CD4-positive, alpha-beta T cell treated with Interleukin-17A for 4 hours (primary cell): ENCODE data around the gene PER2.
A peak's percentile ranks its signal among the peaks of the same experiment; 100 is the strongest.

Experiments used
- DNase-seq: peaks from one replicate; pipeline ENCODE4 v3.0.0-alpha.2; 2020; ENCODE audit warnings: mixed read lengths

PER2 gene

DNA sequence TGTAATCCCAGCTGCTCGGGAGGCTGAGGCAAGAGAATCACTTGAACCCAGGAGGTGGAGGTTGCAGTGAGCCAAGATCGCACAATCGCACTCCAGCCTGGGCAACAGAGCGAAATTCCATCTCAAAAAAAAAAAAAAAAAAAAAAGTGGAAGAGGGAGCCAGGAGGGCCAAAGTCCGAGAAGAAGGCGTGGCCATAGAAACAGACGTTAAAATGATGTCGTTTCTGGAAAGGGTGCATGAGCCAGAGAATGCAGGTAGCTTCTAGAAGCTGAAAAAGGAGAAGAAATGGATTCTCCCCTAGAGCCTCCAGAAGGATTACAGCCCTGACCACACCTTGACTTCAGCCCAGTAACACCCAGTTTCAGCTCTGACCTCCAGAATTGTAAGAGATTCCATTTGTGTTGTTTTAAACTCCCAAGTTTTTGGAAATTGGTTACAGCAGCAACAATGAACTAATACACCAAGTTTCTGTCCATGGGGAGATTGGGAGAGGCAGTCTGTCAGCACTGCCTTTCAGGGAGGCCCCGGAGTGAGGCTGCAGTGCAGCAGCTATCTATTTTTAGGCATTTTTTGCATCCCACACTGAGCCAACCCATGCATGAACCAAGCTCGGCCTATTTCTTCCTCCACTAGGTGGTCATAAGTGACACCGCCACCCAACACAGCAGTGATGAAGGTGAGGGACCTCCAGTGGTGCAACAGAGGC is 17.7 kb upstream of the PER2 start:
- no peak for DNase-seq

DNA sequence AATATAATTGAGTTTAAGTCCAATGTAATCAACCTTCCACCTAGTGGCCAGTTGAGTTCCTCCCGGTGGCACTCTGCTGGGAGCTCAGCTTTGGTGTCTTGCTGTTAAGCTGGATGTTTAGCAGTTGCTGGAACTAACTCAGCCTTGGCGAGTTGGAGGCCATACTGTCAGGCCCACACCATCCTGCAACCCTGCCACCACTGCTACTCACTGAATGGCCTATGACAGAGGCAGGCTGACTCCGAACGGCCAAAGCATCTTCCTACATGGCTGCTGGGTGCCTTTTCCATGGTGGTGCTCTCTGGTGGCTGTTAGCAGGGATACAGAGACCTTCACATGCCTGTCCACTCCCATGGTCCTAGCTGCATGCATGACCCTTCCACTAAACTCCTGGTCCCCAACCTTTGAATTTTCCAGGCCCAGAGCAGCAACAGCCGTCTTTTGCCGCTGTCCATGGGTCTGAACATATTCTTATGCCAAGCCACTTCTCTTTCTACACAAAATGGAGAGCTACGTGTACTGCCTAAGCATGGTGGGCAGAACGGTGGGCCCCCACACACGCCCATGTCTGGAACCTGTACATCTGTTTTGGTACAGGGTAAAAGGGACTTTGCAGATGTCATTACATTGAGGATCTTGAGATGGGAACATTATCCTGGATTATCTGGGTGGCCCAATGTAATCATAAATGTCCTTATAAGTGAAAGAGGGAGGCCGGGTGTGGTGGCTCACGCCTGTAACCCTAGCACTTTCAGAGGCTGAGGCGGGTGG is 16.9 kb upstream of the PER2 start:
- DNase-seq: no peak

DNA sequence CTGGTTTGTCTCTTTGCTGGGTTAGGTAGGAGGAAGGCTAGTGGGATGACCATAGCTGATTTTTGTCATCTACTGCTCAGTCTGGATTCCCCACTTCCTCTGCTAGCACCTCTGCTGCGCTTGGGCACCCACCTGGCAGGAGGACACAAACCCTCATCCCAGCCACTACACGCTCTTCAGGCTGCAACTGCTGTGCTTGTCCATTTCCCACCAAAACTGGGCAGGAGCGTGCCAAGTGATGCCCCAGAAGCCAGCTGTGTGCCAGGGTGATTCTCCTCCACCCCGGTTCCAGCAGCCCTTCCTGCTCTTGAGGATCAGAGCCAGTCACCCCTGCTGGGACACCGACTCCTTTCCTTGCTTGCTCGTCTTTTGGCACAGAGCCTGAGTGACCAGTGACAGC is 15.7 kb upstream of the PER2 start:
- no peak for DNase-seq

DNA sequence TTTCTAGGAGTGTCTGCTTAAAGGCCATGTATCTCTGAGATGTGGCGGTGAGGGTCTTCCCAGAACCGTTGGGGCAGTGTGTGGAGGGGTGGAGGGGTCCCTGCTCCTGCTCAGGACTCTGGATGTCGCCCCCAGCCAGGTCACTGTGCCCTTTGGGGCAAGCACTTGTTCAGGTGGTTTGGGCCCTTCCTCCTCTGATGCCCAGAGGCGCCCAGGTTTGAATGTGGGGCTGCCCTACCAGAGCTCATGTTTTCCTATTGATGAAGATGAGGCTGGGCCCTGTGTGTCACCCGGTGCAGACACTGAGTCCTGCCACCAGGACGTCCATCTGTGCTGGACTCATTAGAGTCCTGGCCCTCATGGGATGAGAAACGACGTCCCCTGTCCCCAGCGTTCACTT is 14.3 kb upstream of the PER2 start:
- no peak for DNase-seq

DNA sequence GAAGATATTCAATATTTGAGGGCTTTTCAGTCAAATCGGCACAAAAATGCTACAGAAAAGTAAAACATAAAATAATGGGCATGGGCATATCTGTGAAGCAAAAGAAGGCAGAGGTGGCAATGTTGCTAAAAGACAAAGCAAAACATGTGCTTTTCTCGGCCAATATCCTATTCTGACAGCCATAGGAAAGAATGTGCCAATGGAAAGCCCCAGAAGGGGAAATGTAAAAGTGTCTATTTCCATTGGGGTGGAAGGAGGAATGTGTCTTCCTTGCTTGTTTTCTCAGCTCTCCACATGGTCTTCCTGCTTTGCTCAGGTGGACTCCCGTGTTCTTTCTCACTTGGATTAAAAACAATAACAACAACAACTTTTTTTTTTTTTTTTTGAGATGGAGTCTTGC is 13.7 kb upstream of the PER2 start:
- DNase-seq: no peak

DNA sequence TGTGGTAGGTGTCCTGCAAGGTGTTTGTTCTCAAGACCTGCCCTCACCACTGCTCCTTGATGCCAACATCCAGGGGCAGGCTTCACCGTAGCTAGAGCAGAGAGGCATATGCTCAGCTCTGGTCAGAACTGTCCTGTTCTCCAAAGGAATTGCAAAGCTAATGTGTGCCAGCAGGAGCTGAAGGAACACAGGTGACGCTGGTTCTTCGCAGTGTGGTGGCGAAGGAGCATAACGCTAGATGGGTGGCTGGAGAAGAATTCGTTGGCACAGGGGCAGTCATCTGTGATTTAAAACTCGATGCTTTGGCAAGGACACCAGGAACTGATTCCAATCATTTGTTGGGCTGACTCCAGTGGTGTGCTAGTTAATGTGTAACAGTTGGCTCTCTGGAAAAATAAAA is 11.4 kb upstream of the PER2 start:
- no peak for DNase-seq

DNA sequence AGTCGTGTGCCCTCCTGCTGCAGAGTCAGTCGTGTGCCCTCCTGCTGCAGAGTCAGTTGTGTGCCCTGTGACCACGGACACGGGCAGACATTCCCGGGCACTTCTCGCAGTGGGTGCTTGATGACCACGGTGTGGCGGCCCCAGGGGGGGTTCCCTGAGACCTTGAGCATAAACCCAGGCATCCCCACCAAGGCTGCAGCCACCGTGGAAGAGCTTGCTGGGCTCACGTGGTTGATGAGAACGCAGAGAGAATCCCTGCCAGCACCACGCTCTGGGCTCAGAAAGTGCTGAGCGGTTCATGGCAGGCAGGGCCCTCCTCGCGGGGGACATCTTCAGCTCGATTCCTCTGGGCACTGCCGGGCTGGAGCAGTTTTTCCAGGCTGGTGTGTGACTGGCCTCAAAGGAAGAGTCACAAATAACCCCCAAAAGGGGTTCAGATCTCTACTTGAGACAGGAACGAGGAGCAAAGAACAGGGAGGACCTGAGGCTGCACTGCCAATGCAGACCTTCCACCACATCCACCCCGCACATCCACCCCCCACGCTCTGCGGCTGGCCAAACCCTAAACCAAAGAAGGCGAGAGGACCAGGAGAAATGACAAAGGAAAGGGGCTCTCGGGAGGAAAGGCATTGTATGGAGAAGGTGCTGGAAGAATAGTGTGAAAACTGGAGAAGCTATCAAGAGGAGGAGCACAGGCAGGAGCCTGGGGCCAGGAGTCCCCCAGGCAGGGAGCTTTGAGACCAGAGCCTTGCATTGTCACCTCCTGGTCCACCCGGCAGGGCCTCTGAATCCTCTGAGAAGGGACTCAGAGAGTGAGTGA is 8.4 kb upstream of the PER2 start:
- no peak for DNase-seq

DNA sequence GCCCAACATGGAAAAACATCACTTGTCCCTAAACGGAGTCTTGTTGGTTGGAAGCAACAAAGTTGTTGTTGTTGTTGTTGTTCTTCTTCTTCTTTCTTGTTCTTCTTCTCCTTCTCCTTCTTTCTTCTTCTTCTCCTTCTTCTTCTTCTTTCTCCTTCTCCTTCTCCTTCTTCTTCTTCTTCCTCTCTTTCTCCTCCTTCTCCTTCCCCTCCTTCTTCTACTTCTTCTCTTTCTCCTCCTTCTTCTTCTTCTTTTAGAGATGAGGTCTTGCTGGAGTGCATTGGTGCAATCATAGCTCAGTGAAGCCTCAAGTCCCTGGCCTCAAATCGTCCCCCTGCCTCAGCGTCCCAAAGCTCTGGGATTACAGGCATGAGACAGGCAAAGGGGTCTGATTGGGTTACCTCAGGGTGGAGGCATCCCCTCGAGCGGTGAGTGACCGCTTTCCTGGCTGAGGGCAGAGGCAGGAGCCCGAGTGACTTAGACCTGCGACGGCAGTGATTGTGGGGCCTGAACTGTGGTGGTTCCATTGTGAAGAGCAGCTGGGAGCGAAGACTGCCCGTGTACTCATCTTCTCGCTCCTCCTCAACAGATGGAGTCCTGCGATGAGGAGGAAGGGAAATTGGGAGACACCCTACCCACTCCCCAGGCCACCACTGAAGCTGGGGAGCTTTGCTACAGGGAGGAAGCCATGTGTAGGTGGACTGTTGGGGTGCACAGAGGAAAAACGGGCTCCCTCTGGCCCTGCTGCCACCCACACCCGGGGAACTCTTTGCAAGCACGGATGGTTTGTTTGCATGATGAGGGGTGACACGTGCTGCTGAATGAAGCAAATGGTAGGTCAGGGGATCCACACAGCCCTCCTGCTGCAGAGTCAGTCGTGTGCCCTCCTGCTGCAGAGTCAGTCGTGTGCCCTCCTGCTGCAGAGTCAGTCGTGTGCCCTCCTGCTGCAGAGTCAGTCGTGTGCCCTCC is 7.0 kb upstream of the PER2 start:
- DNase-seq: no peak

DNA sequence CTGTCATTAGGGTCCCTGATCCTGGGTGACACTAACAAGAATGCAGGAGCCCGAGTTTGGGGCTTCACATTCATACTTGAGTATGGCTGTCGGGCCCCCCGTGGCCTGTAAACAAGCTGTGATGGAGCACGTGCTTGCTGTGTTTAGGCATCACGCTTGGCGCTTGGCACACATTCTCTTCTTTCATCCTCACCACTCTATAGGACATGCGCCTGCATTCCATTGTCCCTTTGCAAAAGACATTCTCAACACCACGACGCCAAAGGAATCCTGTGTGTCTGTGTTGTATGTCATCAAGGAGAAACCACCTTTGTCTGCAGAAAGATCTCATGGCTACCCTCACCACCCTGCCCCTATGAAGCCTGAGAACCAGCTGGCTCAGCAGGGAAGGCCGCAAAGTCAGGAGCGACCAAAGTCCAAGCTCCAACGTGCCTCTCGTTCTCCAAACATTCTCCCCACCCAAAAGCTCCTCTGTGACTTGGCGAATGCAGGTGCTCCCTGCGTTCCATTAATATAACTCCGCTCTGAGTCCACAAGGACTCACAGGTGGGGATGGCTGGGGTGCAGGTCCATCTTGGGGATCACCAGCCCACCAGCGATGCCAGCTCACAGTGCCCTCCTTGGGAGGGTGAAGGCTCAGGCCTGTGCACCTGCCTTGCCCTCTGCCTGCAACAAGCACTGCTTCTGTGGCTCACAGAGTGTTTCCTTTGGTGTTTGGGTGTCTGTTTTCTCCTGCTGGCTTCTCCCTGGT is 6.2 kb upstream of the PER2 start:
- DNase-seq: no peak

DNA sequence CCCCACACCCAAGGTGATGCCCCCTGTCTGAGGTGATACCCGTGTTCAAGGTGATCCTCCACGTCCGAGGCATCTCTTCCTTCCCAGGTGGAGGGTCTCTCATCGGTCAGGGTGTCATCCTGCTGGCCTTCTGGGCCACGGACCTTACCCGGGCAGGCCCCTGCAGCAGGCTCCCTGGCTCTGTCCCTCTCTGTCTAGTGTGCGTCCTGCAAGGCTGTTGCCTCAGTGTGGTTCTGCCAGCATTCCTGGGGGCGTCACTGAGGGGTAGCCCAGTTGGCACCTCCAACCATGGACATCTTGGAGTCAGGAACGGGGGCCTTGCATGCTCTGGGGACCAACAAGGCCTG is 5.6 kb upstream of the PER2 start:
- DNase-seq: no peak

DNA sequence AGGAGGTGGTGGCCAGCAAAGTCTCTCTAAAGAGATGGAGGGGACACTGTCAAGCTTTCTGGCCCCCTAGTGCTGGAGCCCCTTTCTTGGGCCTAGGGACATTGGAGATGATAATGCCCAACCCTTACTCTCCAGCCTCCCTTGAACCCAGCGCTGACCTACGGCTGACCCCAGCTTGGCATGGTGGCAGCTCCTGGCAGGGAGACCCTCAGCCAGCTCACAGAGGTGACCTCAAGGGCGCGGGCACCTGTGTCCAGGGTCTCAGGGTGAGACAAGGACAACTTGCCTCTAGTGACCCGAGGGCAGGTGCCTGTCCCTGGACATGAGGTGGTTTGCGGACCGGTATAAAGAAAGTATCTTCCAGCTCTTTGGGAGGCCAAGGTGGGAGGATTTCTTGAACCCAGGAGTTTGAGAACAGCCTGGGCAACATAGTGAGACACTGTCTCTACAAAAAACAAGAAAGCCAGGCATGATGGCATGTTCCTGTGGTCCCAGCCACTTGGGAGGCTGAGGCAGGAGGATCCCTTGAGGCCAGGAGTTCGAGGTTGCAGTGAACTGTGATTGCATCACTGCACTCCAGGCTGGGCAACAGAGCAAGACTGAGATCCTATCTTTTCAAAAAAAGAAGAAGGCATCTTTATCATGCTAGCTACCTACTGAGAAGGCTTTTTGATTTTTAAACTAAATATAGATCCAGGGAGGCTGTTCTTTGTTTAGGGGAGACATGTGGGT is 3.3 kb upstream of the PER2 start:
- DNase-seq: no peak

DNA sequence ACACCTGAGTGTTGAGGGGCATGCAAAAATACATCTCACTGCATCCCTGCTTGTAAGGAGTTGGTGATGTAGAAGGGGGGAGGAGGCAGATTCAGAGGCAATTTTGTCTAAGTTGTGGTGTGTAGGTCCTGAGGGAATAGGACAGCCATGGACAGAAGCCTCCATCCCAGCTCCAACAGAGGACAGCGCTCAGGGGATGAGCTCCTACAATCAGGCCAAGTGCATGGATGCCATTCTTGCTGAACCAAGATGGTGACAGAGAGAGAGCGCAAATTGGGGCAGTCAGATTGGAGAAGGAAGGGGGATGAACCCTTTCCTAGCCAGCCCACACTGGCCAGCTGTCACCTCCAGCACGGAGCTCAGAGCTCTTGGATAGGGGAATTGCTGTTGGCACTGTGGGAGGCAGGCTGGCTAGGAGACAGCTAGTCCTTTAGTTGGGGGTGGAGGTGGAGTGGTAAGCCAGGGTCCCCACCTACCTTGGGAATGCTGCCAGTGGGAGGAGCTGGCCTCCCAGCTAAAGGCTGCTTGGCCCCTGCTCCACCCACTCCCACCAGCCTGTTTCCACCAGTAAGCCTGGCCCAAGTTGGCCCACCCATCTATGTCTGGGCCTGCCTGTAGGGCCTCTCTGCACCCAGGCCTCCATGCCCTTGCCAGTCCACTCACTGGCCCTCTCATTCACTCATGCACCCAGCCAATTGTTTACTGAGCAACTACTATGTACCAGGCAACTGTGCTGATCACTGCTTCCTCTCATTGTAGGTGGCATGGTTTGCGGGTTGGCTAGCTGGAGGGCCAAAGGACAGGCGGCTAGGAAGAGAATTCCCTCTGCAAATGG is 2.5 kb upstream of the PER2 start:
- DNase-seq: no peak

DNA sequence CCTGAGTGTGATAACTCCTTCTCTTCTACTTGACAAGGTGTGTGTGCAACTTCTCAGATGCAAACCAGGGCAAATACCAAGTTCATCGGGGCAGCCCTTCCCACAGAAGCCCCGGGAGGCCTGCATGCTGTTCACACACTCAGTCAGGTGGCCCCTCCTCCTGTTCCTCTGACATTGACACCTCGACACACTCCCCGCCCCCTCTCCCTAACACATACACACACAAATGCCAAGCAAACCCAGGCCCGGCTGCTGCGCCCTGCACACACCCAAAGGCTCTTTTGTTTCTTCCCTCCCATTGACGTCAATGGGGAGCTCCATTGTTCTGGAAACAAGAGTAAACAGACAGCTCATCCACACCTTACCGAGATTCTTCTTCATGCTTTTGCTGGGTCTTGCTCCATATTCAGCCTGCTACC is 1.7 kb upstream of the PER2 start:
- DNase-seq: peak; percentile 9

DNA sequence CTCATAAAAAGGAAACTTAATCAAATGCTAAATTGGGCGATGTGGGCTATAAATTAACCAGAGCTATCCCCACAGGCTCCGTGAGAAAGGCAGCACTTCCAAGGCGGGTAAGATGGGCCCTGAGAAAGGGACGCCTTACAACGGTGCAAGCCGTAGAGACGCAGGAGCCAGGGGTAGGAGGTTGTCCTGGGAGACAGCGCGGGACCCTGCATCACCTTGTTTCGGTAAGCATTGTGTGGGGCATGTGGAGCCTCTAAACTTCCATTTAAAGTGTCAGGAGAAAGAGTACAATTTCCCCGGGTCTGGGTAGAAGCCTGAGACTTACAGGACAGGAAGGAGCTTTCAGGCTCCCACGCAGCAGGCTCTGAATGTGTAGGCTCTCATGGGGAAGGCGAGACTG is 1.2 kb upstream of the PER2 start:
- no peak for DNase-seq

DNA sequence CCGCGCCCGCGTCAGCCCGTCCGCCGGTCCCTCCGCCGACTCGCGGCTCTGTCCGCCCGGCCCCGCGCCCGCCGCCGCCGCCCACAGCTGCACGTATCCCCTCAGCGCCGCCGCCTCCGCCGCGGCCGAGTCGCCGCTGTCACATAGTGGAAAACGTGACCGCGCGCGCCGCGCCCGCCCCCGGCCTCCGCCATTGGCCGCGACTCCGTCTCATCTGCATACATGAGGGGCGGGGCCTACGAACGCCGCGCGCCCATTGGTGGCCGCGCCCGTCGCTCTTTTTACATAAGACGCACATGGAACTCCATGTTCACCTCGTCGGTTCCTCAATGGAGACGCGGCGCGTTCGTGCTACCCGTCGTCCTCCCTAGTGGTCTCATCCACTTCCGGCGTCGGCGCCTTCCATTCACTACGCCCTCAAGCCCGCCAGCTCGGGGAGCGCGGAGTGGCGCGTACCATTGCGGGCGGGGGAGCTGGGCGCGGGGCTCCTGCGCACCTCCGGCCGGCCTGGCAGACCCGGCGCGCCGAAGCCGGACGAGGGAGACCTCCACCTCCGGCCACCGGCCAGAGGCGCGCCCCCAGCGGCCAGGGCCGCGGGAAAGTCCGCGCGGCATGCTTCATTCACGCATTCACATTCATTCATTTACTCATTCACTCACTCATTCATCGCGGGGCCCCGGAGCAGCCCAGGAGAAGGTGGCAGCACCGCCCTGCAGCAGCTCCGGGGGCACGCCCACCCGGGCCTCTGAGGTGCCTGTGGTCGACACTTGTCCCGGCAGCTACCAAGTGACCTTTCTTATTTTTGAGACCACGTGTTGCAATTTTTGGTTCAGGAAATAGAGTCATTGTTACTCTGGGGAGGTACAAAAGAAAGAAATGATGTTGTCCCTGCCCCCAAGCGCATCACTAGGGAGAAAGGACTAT is 502 bp upstream of the PER2 start:
- peak; percentile 98 for DNase-seq

DNA sequence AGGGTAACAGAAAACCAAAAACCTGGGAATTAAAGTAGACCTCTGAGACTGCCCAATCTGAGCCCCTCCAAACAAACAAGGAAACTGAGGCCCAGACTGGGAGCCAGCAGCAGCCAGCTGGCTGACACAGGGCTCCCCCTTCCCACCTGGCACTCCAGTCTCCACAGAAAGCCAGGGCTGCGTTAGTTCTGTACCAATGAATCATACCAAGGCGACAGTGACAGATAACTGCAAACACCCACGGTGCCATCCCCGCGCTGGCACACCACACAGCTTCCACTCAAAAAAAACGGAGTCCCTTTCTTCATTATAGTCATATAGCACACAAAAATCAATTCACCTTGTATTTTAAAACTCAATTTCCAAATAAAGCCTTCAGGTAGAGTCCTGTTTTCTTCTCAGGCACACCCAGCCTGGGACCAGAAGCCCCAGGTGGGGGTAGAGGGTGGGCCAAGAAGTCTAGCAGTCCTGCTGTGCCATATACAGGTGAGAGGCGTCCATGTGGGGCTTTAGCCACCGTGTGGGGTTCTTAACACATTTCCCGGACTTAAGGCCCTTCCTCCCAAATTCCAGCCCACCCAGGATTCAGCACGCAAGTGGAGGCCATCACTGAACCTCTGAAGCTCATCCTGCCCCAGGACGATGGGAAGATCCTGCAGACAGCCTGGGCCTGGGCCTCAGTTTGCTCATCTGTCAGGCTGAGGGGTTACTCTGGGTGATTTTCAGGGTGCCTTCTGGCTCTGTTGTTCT is 1.2 kb downstream of the PER2 start:
- no peak for DNase-seq

DNA sequence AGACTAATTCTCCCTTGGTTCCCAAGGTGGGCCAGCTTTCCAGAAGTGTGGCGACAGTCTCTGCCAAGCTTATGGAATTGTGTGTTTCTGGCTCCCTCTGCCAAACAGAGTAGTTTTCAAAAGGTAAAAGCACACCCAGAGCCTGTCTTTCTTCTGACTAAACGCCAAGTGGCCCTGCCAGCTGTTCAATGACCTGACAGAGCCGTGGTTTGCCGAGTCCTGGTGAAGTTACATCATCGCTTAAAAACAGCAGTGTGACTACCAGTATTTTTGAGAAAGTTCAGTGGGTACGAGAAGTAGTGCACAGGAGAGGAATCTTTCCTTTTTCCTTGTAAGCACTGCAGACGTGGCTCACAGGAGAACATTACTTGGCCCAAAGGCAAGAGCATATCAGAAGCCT is 1.9 kb downstream of the PER2 start:
- DNase-seq: no peak

DNA sequence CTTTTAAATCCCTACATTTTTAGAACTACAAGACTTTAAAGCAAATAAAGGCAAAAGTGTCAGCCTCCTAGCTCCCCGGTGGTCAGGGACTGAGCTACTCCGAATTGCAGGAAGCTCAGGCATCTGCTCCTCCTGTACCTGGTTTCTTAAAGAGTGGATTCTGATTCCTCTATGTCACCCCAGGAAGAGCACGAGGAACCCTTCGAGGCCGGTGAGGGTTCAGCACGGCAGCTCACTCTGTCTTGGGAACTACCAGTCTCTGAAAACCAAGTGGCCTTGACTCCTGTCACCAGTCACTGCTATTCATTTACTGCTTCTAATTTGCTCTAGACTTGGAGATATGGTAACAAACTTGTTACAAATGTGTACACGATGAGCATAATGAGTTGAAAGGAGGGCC is 2.3 kb downstream of the PER2 start:
- DNase-seq: no peak
